ENCODE data around the gene PNCK.

DNA sequence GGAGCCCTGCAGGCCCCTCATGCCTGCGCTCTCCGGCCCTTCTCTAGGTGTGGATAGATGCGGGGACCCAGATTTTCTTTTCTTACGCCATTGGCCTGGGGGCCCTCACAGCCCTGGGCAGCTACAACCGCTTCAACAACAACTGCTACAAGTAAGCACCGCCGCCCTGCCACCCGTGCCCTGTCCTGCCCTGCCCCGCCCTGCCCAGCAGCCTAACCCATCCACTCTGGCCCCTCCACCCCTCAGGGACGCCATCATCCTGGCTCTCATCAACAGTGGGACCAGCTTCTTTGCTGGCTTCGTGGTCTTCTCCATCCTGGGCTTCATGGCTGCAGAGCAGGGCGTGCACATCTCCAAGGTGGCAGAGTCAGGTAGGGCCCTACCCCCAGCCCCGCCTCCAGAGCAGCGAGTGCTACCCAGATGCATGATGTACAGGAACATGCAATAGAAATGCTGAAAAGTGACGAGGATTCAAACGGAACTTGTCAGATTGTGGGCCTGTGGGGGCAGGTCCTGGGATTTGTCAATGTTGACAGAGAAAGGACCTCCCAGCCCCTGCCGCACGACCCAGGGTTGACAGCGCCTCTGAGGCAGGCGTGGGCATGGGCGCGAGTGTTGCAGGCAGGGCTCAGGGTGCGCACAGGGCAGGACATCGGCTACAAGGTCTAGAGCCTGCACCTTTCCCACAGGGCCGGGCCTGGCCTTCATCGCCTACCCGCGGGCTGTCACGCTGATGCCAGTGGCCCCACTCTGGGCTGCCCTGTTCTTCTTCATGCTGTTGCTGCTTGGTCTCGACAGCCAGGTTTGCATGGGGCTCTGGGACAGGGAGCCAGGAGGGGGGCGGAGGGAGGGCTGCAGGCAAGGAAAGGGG, 19.8 kb upstream of the PNCK start:
- TF ChIP-seq CTCF (IDR thresholded peaks at IDR 0.05): no peak
- TF ChIP-seq POLR2AphosphoS5 (IDR thresholded peaks at IDR 0.05): no peak

Measured in breast epithelium (tissue), 3 donors.